DND-41 (cell line): ENCODE results near the gene RAD9A.

Experiments used
- ATAC-seq: fragments of 200-7000 bp; cut with Tn5 transposase; 3 replicates; pipeline ENCODE4 v1.9.1; 2021; ENCODE audit warnings: low read depth; ENCODE audit not compliant: insufficient read depth
- DNase-seq: peaks from one replicate; pipeline ENCODE4 v3.0.0-alpha.2; 2020
- H2AFZ ChIP-seq: 2 replicates; pipeline ENCODE4 v1.6.0; 2012; ENCODE audit warnings: low read depth, low read length
- H3K27ac ChIP-seq: 2 replicates; pipeline ENCODE4 v1.5.1; 2012; ENCODE audit warnings: low read length, inconsistent platforms
- H3K27me3 ChIP-seq: fragments of 200-600 bp; sonication (generic); 2 replicates; pipeline ENCODE4 v1.6.0; 2012; ENCODE audit warnings: low read length, mild to moderate bottlenecking, inconsistent platforms; ENCODE audit not compliant: insufficient read depth, poor library complexity
- H3K36me3 ChIP-seq: 2 replicates; pipeline ENCODE4 v1.5.1; 2012; ENCODE audit warnings: low read length, inconsistent platforms; ENCODE audit not compliant: insufficient read depth
- H3K4me1 ChIP-seq: 2 replicates; pipeline ENCODE4 v1.5.1; 2012; ENCODE audit warnings: mild to moderate bottlenecking, low read length; ENCODE audit not compliant: insufficient read depth
- H3K4me2 ChIP-seq: 2 replicates; pipeline ENCODE4 v1.6.0; 2012; ENCODE audit warnings: mild to moderate bottlenecking, moderate library complexity, low read length, inconsistent platforms; ENCODE audit not compliant: insufficient read depth
- H3K4me3 ChIP-seq, 2 experiments: fragments of 200-600 bp in 1 of 2; shearing (Covaris generic) in 1 of 2; 2 replicates each; pipeline ENCODE4 v1.5.1; 2012 to 2016; ENCODE audit warnings: inconsistent platforms in 2 of 2, low read length in 2 of 2, mild to moderate bottlenecking in 2 of 2, low read depth in 1 of 2, moderate library complexity in 1 of 2
- H3K79me2 ChIP-seq: 2 replicates; pipeline ENCODE4 v1.6.0; 2012; ENCODE audit warnings: low read length, inconsistent platforms; ENCODE audit not compliant: insufficient read depth
- H3K9ac ChIP-seq: 2 replicates; pipeline ENCODE4 v1.6.0; 2012; ENCODE audit warnings: low read depth, mild to moderate bottlenecking, inconsistent platforms, low read length, moderate library complexity
- H3K9me3 ChIP-seq: 2 replicates; pipeline ENCODE4 v1.5.1; 2012; ENCODE audit warnings: low read length, moderate library complexity, mild to moderate bottlenecking, inconsistent platforms; ENCODE audit not compliant: insufficient read depth, severe bottlenecking
- H4K20me1 ChIP-seq: 2 replicates; pipeline ENCODE4 v1.6.0; 2012; ENCODE audit warnings: low read length; ENCODE audit not compliant: insufficient read depth
- EZH2 ChIP-seq: IDR thresholded peaks from 3 replicates; pipeline ENCODE4 v1.6.1; 2012; ENCODE audit warnings: borderline replicate concordance, low read depth, mild to moderate bottlenecking, moderate library complexity, low read length, inconsistent platforms; ENCODE audit not compliant: severe bottlenecking
- TF ChIP-seq, protein P1 (sequence below): IDR thresholded peaks from 2 replicates; pipeline ENCODE4 v1.5.1; 2012; ENCODE audit warnings: borderline replicate concordance, low read length, moderate library complexity, mild to moderate bottlenecking; ENCODE audit not compliant: poor library complexity, severe bottlenecking; ENCODE audit errors: extremely low read depth

The RAD9A gene

DNA sequence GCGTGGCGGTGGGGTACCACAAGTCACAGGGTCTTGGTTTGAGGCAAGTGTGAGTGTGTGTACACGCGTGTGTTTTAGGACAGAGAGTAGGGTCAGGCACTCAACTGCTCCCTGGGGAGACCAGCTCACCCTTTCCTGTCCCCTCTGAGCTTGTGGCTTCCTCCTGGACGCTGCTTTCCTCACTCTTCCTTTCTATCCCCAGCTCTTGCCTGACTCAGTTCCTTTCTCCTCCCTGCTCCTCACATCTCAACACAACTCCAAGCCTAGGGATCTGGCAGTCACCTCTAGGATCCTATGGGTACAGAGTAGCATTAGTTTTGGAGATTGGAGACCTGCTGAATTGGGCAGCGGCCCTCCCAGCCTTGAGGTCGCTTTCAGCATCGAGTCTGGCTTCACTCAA lies 22.5 kb upstream of the RAD9A start:
- no peaks in the 10 kb centered on the region for H3K36me3 ChIP-seq
- no peak overlapping the region for H3K27ac ChIP-seq
- no peak overlapping the region for H2AFZ ChIP-seq
- ATAC-seq (no peak), DNase-seq (no peak)
- no peak overlapping the region for H3K4me3 ChIP-seq
- TF ChIP-seq, protein P1, sequence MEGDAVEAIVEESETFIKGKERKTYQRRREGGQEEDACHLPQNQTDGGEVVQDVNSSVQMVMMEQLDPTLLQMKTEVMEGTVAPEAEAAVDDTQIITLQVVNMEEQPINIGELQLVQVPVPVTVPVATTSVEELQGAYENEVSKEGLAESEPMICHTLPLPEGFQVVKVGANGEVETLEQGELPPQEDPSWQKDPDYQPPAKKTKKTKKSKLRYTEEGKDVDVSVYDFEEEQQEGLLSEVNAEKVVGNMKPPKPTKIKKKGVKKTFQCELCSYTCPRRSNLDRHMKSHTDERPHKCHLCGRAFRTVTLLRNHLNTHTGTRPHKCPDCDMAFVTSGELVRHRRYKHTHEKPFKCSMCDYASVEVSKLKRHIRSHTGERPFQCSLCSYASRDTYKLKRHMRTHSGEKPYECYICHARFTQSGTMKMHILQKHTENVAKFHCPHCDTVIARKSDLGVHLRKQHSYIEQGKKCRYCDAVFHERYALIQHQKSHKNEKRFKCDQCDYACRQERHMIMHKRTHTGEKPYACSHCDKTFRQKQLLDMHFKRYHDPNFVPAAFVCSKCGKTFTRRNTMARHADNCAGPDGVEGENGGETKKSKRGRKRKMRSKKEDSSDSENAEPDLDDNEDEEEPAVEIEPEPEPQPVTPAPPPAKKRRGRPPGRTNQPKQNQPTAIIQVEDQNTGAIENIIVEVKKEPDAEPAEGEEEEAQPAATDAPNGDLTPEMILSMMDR, result no peak
- TF ChIP-seq EZH2, result no peak
- no peak overlapping the region for H3K9ac ChIP-seq
- H3K9me3 ChIP-seq, result no peaks in the 10 kb centered on the region
- no peak overlapping the region for H3K4me2 ChIP-seq
- H3K27me3 ChIP-seq, result peaks cover 55% of the 10 kb centered on the region
- H3K4me1 ChIP-seq, result peaks cover 32% of the 10 kb centered on the region
- no peaks in the 10 kb centered on the region for H3K79me2 ChIP-seq
- H4K20me1 ChIP-seq, result peaks cover 22% of the 10 kb centered on the region

DNA sequence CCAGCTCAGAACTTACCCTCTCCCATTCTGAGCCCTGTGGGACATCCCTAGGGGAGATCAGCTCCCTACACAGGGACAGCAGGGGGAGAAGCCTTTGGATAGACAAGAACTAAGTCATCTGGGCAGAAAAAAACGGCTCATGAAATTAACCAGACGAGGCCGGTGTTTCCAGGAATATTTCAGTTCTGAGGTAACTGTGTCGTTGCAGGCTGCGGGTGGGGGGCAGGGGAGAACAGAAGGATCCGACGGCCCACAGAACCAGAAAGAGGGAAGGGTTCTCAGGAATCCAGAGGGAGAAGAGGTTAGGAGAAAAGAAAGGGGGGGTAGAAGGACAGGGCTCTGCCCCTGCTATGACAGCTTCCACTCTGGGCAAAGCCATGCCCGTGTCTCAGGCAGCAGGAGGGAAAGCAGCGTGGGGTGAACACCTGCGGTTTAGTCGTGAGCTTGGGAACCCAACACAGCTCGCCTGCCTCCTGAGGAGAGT lies 21.9 kb upstream of the RAD9A start:
- H2AFZ ChIP-seq, result no peak overlapping the region
- H3K4me1 ChIP-seq, result peaks cover 37% of the 10 kb centered on the region
- no peaks in the 10 kb centered on the region for H3K9me3 ChIP-seq
- ATAC-seq (peak; percentile 53; the same call in 2 of the 3 replicates), DNase-seq (no peak)
- H4K20me1 ChIP-seq, result peaks cover 22% of the 10 kb centered on the region
- no peaks in the 10 kb centered on the region for H3K79me2 ChIP-seq
- H3K27me3 ChIP-seq, result peaks cover 61% of the 10 kb centered on the region
- H3K9ac ChIP-seq, result no peak overlapping the region
- H3K4me3 ChIP-seq, result no peak overlapping the region
- no peak overlapping the region for H3K27ac ChIP-seq
- H3K36me3 ChIP-seq, result no peaks in the 10 kb centered on the region
- no peak overlapping the region for H3K4me2 ChIP-seq
- TF ChIP-seq, protein P1, result no peak
- peak; percentile 55 for TF ChIP-seq EZH2

DNA sequence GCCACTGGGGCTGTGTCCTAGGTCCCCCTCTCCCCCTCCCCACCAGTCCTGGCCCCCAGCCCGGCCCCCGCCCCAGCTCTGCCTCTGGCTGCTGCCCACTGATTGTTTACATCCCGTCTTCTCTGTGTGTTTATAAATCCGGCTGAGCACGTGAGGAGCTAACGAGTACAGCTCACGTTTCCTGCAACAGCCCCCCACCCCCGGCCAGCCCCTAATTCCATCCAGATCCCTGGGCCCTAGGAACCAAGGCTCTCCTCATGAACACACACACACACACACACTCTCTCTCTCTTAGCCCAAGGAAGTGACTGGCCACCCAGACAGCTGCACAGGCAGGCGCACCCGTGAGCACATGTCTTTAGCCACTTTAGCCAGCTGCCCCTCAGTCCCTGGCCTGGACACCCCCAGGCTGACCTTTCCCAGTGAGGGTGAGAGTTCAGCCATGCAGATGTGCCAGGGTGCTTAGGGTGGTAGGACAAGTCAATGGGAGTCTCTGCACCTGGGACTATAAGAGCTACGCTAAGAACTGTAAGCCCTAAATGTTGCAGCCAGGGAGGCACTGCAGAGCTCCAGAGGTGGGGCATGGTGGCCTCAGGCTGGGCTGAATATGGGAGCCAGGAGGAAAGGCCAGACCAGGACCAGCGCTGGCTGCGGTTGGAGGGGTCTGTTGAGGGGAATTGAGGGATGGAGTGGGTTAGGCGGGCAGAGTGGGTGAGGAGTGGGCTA lies 21.3 kb upstream of the RAD9A start:
- Histone ChIP-seq H3K36me3 (no peaks in the 10 kb centered on the region), H3K27ac (no peak overlapping the region), H3K9me3 (no peaks in the 10 kb centered on the region), H3K79me2 (no peaks in the 10 kb centered on the region), H3K4me2 (no peak overlapping the region), H3K27me3 (peaks cover 64% of the 10 kb centered on the region), H4K20me1 (peaks cover 23% of the 10 kb centered on the region), H3K4me1 (peaks cover 37% of the 10 kb centered on the region), H2AFZ (no peak overlapping the region), H3K9ac (no peak overlapping the region), H3K4me3 (no peak overlapping the region)
- TF ChIP-seq, protein P1, result no peak
- TF ChIP-seq EZH2, result no peak
- no peak for DNase-seq
- ATAC-seq, result 0 out of 3 replicates have a peak, but pooled peaks have one; percentile 1
